HepG2 (cell line): ENCODE measurements around the gene MIA3. TPM values are rescaled to one million over a fixed set of nuclear protein-coding genes. Genes with fewer than 3 reads are reported as not detected.

Experiments used
- ASH2L ChIP-seq: fragments of 300-600, 200-600 bp; sonication (generic); IDR thresholded peaks from 2 replicates; pipeline ENCODE4 v1.7.0; 2017; ENCODE audit warnings: low read depth, mild to moderate bottlenecking, moderate library complexity, mixed read lengths, low read length; ENCODE audit not compliant: insufficient read length
- CEBPG ChIP-seq: IDR thresholded peaks from 2 replicates; pipeline ENCODE4 v1.6.1; 2016
- CREM ChIP-seq, 2 experiments: sonication (generic) in 1 of 2; formaldehyde crosslinking in 1 of 2; IDR thresholded peaks; 2 replicates each; pipeline versions ENCODE4 v1.4.0 to v1.6.1; 2016 to 2020; ENCODE audit warnings: antibody characterized with exemption in 1 of 2, mild to moderate bottlenecking in 1 of 2, missing genetic modification reagents in 1 of 2
- MED13 ChIP-seq: sonication (generic); formaldehyde crosslinking; IDR thresholded peaks from 2 replicates; pipeline ENCODE4 v1.5.0; 2020; ENCODE audit warnings: missing genetic modification reagents
- PAX8 ChIP-seq: sonication (generic); formaldehyde crosslinking; IDR thresholded peaks from 2 replicates; pipeline ENCODE4 v1.8.0; 2022; ENCODE audit warnings: mild to moderate bottlenecking, missing genetic modification reagents, borderline replicate concordance
- PRMT3 ChIP-seq: sonication (generic); formaldehyde crosslinking; IDR thresholded peaks from 2 replicates; pipeline ENCODE4 v1.8.1; 2022; ENCODE audit warnings: low read depth, mild to moderate bottlenecking, moderate library complexity, missing genetic modification reagents, borderline replicate concordance
- PTBP1 ChIP-seq: fragments of 200-400 bp; formaldehyde crosslinking; IDR thresholded peaks from 2 replicates; pipeline ENCODE4 v1.6.1; 2018; ENCODE audit warnings: low read length, low read depth; ENCODE audit not compliant: poor library complexity, severe bottlenecking
- REPIN1 ChIP-seq: sonication (generic); formaldehyde crosslinking; IDR thresholded peaks from 2 replicates; pipeline ENCODE4 v1.8.0; 2022; ENCODE audit warnings: missing genetic modification reagents, low read depth, mild to moderate bottlenecking, borderline replicate concordance
- ZMYM3 ChIP-seq: sonication (generic); formaldehyde crosslinking; IDR thresholded peaks from 2 replicates; pipeline ENCODE4 v1.5.1; 2020; ENCODE audit warnings: mild to moderate bottlenecking, missing genetic modification reagents
- ZNF430 ChIP-seq: sonication (generic); formaldehyde crosslinking; IDR thresholded peaks from 2 replicates; pipeline ENCODE4 v1.9.0; 2021; ENCODE audit warnings: mild to moderate bottlenecking, missing genetic modification reagents
- ZNF570 ChIP-seq: sonication (generic); formaldehyde crosslinking; IDR thresholded peaks from 2 replicates; pipeline ENCODE4 v1.4.0; 2020; ENCODE audit warnings: mild to moderate bottlenecking, missing genetic modification reagents, borderline replicate concordance
- ZNF670 ChIP-seq: sonication (generic); formaldehyde crosslinking; IDR thresholded peaks from 2 replicates; pipeline ENCODE4 v1.8.0; 2022; ENCODE audit warnings: mild to moderate bottlenecking, missing genetic modification reagents, borderline replicate concordance
- ZNF816 ChIP-seq: sonication (generic); formaldehyde crosslinking; IDR thresholded peaks from 2 replicates; pipeline ENCODE4 v1.8.0; 2022; ENCODE audit warnings: missing genetic modification reagents, mild to moderate bottlenecking, borderline replicate concordance
- polyA plus RNA-seq, 8 experiments: library from polyadenylated mRNA; depleted of rRNA in 3 of 8; stranded (reverse) in 7 of 8; unstranded in 1 of 8; fragments of >200 nt; fragmentation: Illumina TruSeq in 4 of 8; extraction: Trizol in 4 of 8; gene quantifications; 2 replicates each; pipeline versions ENCODE4 v1.2.1 to v1.2.3, GENCODE V29; 2011 to 2016; ENCODE audit warnings: low read depth in 4 of 8, missing spikeins in 1 of 8, mixed read lengths in 1 of 8; ENCODE audit not compliant: insufficient read depth in 1 of 8
- total RNA-seq, 5 experiments: library from RNA; depleted of rRNA; stranded (reverse); fragments of >200 nt; fragmentation: Illumina TruSeq; extraction: Trizol; gene quantifications; 2 replicates each; pipeline ENCODE4 v1.2.3, GENCODE V29; 2016; ENCODE audit warnings: low read depth in 1 of 5
- TF ChIP-seq, protein P1 (sequence below): sonication (generic); formaldehyde crosslinking; conservative IDR thresholded peaks from 2 replicates; pipeline ENCODE4 v1.8.0; 2022; ENCODE audit warnings: missing genetic modification reagents
- TF ChIP-seq, protein P2 (sequence below): IDR thresholded peaks from 2 replicates; pipeline ENCODE4 v1.6.1; 2016; ENCODE audit warnings: missing compliant biosample characterization, missing genetic modification reagents, borderline replicate concordance
- TF ChIP-seq, protein P3 (sequence below): sonication (generic); formaldehyde crosslinking; IDR thresholded peaks from 2 replicates; pipeline ENCODE4 v1.9.0; 2021; ENCODE audit warnings: missing genetic modification reagents, mild to moderate bottlenecking, borderline replicate concordance
- TF ChIP-seq, protein P4 (sequence below): sonication (generic); formaldehyde crosslinking; IDR thresholded peaks from 2 replicates; pipeline ENCODE4 v1.5.1; 2020; ENCODE audit warnings: mild to moderate bottlenecking, missing genetic modification reagents
- TF ChIP-seq, protein P5 (sequence below): sonication (generic); formaldehyde crosslinking; IDR thresholded peaks from 2 replicates; pipeline ENCODE4 v1.4.0; 2020; ENCODE audit warnings: missing genetic modification reagents

Gene MIA3
- total and polyA plus RNA-seq, 2 of the 13 experiments (the other 11 are each of a cell fraction or from before 2014, with no cell fraction given), result 45.6 to 48.7 TPM

DNA sequence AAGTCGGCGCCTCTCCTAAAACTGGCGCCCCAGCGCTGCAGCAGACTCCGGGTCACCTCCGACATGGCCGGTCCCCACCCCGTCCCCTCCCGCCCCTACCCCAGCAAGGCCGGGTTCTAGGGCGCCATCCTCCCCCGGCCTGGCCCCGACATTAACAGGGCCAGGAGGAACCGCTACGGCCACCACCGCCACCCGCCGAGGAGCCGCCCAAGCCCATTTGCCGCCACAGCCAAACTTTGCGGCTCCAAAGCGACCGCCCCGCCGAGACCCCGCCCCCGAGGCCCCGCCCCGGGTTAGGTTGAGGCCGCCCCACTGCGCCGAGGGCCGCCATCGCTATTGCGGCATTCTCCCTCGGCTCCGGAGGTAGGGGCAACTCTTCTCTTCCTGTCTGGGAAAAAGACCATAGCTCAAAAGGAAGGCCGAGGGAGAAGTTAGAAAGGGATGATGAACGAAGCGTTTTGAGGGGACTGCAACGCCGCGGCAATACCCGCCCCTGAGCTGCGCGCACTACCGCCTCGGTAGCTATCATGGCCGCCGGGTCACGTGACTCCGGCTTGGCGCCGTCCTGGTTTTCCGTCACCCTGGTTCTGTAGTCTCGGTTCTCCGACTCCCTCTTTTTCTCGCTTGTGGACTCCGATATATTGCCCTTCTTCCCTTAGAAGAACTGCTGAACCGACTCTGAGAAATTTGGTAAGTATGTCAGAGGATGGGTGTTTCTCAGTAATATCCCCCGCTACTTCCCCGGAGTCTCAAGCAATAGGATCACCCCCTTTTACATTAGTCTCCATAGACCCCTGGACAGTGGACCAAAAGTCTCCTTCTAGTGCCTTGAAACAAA is 94.6 kb downstream of the MIA3 start, which contains the start of the genes AIDA and BROX (continued):
- TF ChIP-seq, protein P1, sequence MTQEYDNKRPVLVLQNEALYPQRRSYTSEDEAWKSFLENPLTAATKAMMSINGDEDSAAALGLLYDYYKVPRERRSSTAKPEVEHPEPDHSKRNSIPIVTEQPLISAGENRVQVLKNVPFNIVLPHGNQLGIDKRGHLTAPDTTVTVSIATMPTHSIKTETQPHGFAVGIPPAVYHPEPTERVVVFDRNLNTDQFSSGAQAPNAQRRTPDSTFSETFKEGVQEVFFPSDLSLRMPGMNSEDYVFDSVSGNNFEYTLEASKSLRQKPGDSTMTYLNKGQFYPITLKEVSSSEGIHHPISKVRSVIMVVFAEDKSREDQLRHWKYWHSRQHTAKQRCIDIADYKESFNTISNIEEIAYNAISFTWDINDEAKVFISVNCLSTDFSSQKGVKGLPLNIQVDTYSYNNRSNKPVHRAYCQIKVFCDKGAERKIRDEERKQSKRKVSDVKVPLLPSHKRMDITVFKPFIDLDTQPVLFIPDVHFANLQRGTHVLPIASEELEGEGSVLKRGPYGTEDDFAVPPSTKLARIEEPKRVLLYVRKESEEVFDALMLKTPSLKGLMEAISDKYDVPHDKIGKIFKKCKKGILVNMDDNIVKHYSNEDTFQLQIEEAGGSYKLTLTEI (CRISPR knock-in tag), result no peak
- TF ChIP-seq ZNF670 (CRISPR knock-in tag) (peak; percentile 88; the same call in 1 of the 2 replicates), PRMT3 (CRISPR knock-in tag) (no peak), ASH2L (peak; percentile 80), REPIN1 (CRISPR knock-in tag) (0 out of 2 replicates have a peak, but pooled peaks have one; percentile 2), ZNF430 (CRISPR knock-in tag) (peak; percentile 50; the same call in 1 of the 2 replicates), ZMYM3 (CRISPR knock-in tag) (no peak), MED13 (CRISPR knock-in tag) (peak; percentile 15; the same call in 1 of the 2 replicates), CREM (IDR thresholded peaks at IDR 0.05) (peak; percentile 34; the same call in 1 of the 2 replicates), CREM (CRISPR knock-in tag; IDR thresholded peaks at IDR 0.05) (no peak), PAX8 (CRISPR knock-in tag) (no peak), PTBP1 (no peak), ZNF816 (CRISPR knock-in tag) (peak; percentile 52; the same call in 1 of the 2 replicates), ZNF570 (CRISPR knock-in tag) (no peak), CEBPG (CRISPR knock-in tag) (peak; percentile 24; the same call in 1 of the 2 replicates)
- TF ChIP-seq, protein P2, sequence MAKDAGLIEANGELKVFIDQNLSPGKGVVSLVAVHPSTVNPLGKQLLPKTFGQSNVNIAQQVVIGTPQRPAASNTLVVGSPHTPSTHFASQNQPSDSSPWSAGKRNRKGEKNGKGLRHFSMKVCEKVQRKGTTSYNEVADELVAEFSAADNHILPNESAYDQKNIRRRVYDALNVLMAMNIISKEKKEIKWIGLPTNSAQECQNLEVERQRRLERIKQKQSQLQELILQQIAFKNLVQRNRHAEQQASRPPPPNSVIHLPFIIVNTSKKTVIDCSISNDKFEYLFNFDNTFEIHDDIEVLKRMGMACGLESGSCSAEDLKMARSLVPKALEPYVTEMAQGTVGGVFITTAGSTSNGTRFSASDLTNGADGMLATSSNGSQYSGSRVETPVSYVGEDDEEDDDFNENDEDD (CRISPR knock-in tag), result peak; percentile 62; the same call in 1 of the 2 replicates
- TF ChIP-seq, protein P3, sequence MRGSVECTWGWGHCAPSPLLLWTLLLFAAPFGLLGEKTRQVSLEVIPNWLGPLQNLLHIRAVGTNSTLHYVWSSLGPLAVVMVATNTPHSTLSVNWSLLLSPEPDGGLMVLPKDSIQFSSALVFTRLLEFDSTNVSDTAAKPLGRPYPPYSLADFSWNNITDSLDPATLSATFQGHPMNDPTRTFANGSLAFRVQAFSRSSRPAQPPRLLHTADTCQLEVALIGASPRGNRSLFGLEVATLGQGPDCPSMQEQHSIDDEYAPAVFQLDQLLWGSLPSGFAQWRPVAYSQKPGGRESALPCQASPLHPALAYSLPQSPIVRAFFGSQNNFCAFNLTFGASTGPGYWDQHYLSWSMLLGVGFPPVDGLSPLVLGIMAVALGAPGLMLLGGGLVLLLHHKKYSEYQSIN (CRISPR knock-in tag), result no peak
- TF ChIP-seq, protein P4, sequence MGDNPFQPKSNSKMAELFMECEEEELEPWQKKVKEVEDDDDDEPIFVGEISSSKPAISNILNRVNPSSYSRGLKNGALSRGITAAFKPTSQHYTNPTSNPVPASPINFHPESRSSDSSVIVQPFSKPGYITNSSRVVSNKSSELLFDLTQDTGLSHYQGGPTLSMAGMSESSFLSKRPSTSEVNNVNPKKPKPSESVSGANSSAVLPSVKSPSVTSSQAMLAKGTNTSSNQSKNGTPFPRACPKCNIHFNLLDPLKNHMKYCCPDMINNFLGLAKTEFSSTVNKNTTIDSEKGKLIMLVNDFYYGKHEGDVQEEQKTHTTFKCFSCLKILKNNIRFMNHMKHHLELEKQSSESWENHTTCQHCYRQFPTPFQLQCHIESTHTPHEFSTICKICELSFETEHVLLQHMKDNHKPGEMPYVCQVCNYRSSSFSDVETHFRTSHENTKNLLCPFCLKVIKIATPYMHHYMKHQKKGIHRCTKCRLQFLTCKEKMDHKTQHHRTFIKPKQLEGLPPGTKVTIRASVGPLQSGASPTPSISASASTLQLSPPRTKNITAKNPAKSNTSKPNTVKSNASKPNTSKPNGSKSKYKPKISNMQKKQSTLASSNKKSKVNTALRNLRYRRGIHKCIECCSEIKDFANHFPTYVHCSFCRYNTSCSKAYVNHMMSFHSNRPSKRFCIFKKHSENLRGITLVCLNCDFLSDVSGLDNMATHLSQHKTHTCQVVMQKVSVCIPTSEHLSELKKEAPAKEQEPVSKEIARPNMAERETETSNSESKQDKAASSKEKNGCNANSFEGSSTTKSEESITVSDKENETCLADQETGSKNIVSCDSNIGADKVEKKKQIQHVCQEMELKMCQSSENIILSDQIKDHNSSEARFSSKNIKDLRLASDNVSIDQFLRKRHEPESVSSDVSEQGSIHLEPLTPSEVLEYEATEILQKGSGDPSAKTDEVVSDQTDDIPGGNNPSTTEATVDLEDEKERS (CRISPR knock-in tag), result no peak
- TF ChIP-seq, protein P5, sequence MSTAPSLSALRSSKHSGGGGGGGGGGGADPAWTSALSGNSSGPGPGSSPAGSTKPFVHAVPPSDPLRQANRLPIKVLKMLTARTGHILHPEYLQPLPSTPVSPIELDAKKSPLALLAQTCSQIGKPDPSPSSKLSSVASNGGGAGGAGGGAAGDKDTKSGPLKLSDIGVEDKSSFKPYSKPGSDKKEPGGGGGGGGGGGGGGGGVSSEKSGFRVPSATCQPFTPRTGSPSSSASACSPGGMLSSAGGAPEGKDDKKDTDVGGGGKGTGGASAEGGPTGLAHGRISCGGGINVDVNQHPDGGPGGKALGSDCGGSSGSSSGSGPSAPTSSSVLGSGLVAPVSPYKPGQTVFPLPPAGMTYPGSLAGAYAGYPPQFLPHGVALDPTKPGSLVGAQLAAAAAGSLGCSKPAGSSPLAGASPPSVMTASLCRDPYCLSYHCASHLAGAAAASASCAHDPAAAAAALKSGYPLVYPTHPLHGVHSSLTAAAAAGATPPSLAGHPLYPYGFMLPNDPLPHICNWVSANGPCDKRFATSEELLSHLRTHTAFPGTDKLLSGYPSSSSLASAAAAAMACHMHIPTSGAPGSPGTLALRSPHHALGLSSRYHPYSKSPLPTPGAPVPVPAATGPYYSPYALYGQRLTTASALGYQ (CRISPR knock-in tag), result 0 out of 2 replicates have a peak, but pooled peaks have one; percentile 16
